ENCODE data around the gene NR1I3. TPM values are rescaled to one million over a fixed set of nuclear protein-coding genes. Genes with fewer than 3 reads are reported as not detected.

The NR1I3 gene
- total RNA-seq, 1 experiment from 2014 or later = not detected

DNA sequence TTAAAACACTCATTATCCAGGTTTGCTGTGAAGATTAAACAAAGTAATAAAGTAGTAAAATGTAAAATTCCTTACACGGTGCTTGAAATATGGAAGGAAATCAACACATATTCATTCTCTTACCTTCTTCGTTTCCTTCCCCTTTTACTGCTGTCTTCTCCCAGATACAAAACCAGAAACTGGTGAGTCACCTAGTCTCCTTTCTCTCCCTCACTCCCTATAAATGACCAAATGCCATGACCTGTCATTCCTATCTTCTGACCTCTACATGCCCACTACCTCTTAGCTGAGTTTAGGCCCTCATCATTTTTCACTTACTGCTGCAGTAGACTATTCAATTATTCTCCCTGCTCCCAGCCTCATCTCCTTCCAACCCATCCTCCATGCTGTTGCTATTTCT is 4.3 kb upstream of the NR1I3 start:
- Histone ChIP-seq H3K56ac (ENCODE audit: insufficient read length, low read depth, low read length) (no peak overlapping the region), H2AK5ac (ENCODE audit: insufficient read length, low read length) (no peak overlapping the region), H3K27me3 (ENCODE audit: insufficient read depth, low read length) (peaks cover 4% of the 10 kb centered on the region), H3K4ac (ENCODE audit: low read depth, low read length) (no peak overlapping the region), H2BK15ac (ENCODE audit: low read depth, low read length) (no peak overlapping the region), H3K23me2 (ENCODE audit: insufficient read length, low read depth, low read length, poor library complexity, severe bottlenecking) (no peaks in the 10 kb centered on the region), H2BK12ac (ENCODE audit: insufficient read length, low read depth, low read length) (no peak overlapping the region), H2BK5ac (ENCODE audit: insufficient read length, low read length) (no peak overlapping the region), H4K8ac (replicated peaks; ENCODE audit: insufficient read length, low read depth, low read length) (no peak overlapping the region), H4K5ac (ENCODE audit: insufficient read length, low read depth, low read length) (no peak overlapping the region), H3K79me1 (ENCODE audit: insufficient read depth, low read depth, low read length, poor library complexity, severe bottlenecking) (no peaks in the 10 kb centered on the region), H2BK120ac (ENCODE audit: low read depth, low read length, poor library complexity, severe bottlenecking) (no peak overlapping the region), H3K23ac (ENCODE audit: insufficient read length, low read depth, low read length) (no peak overlapping the region), H3K4me1 (ENCODE audit: insufficient read depth, low read length) (no peaks in the 10 kb centered on the region), H4K91ac (ENCODE audit: insufficient read length, low read depth, low read length) (no peak overlapping the region), H3K9ac (ENCODE audit: extremely low read depth, insufficient read length, low read length) (no peak overlapping the region), H4K20me1 (ENCODE audit: control insufficient read depth, insufficient read depth, insufficient read length) (no peaks in the 10 kb centered on the region), H3K4me2 (ENCODE audit: insufficient read depth, insufficient read length, low read length) (no peak overlapping the region), H3K14ac (ENCODE audit: insufficient read depth, low read length) (no peak overlapping the region), H2BK20ac (ENCODE audit: low read depth, low read length, poor library complexity, severe bottlenecking) (no peak overlapping the region), H3K27ac (ENCODE audit: insufficient read length, low read depth, low read length) (no peak overlapping the region), H3K9me3 (ENCODE audit: control insufficient read depth, low read depth, low read length) (no peaks in the 10 kb centered on the region), H3T11ph (ENCODE audit: low read length) (no peak overlapping the region), H2AFZ (ENCODE audit: low read length) (no peak overlapping the region), H3K18ac (ENCODE audit: insufficient read length, low read depth, low read length) (no peak overlapping the region), H3K79me2 (ENCODE audit: insufficient read depth, low read length) (no peaks in the 10 kb centered on the region)
- Mint-ChIP-seq H3K9me3 (no peaks in the 10 kb centered on the region), H3K36me3 (ENCODE audit: insufficient read depth in 1 of 3, low read depth in 3 of 3) (no peaks in the 10 kb centered on the region), H3K27me3 (ENCODE audit: low read depth) (0 out of 2 replicates have a peak, but pooled peaks cover 1% of the 10 kb centered on the region), H3K4me3 (no peak overlapping the region), H3K4me1 (no peaks in the 10 kb centered on the region), H3K27ac (no peak overlapping the region)
- no peak for DNase-seq
- WGBS (ENCODE audit: extremely low coverage, insufficient read length, low lambda C conversion rate) = no CpG with 5 or more reads among the region's 2 CpGs
- TF ChIP-seq, protein P1, sequence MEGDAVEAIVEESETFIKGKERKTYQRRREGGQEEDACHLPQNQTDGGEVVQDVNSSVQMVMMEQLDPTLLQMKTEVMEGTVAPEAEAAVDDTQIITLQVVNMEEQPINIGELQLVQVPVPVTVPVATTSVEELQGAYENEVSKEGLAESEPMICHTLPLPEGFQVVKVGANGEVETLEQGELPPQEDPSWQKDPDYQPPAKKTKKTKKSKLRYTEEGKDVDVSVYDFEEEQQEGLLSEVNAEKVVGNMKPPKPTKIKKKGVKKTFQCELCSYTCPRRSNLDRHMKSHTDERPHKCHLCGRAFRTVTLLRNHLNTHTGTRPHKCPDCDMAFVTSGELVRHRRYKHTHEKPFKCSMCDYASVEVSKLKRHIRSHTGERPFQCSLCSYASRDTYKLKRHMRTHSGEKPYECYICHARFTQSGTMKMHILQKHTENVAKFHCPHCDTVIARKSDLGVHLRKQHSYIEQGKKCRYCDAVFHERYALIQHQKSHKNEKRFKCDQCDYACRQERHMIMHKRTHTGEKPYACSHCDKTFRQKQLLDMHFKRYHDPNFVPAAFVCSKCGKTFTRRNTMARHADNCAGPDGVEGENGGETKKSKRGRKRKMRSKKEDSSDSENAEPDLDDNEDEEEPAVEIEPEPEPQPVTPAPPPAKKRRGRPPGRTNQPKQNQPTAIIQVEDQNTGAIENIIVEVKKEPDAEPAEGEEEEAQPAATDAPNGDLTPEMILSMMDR (conservative IDR thresholded peaks at IDR 0.05) = no peak

All from H9 (cell line).